Liver (tissue), 9 donors: ENCODE data around the gene VTN. TPM values are rescaled to one million over a fixed set of nuclear protein-coding genes. Genes with fewer than 3 reads are reported as not detected.

Experiments used
- DNase-seq: peaks from one replicate; pipeline ENCODE4 v3.0.0-alpha.2; 2017; ENCODE audit warnings: low spot score
- H3K27ac ChIP-seq, 2 donors: one replicate each; pipeline ENCODE4 v1.7.0; 2013; ENCODE audit warnings: inconsistent platforms in 2 of 2, low read length in 2 of 2, control low read depth in 1 of 2, low read depth in 1 of 2, mild to moderate bottlenecking in 1 of 2
- H3K27me3 ChIP-seq, 4 donors: one replicate each; pipeline versions ENCODE4 v1.6.1 to v1.7.0; 2013; ENCODE audit warnings: low read length in 3 of 4, inconsistent platforms in 1 of 4, mild to moderate bottlenecking in 1 of 4, moderate library complexity in 1 of 4; ENCODE audit not compliant: control insufficient read depth in 4 of 4, insufficient read depth in 4 of 4
- H3K36me3 ChIP-seq, 4 donors: one replicate each; pipeline versions ENCODE4 v1.6.1 to v1.7.0; 2013; ENCODE audit warnings: low read length in 3 of 4, mild to moderate bottlenecking in 3 of 4, low read depth in 1 of 4, moderate library complexity in 1 of 4; ENCODE audit not compliant: control insufficient read depth in 4 of 4, insufficient read depth in 3 of 4
- H3K4me1 ChIP-seq, 4 donors: one replicate each; pipeline versions ENCODE4 v1.6.1 to v1.7.0; 2013; ENCODE audit warnings: low read length in 3 of 4, mild to moderate bottlenecking in 3 of 4, moderate library complexity in 1 of 4; ENCODE audit not compliant: control insufficient read depth in 4 of 4, insufficient read depth in 4 of 4
- H3K4me3 ChIP-seq, 3 donors: one replicate each; pipeline versions ENCODE4 v1.6.1 to v1.7.0; 2013; ENCODE audit warnings: low read length in 3 of 3, control low read depth in 1 of 3, low read depth in 1 of 3, mild to moderate bottlenecking in 1 of 3
- H3K9ac ChIP-seq, 2 donors: one replicate each; pipeline ENCODE4 v1.7.0; 2013; ENCODE audit warnings: low read length in 2 of 2, mild to moderate bottlenecking in 2 of 2, moderate library complexity in 2 of 2, control low read depth in 1 of 2, low read depth in 1 of 2
- H3K9me3 ChIP-seq, 4 donors: one replicate each; pipeline versions ENCODE4 v1.6.1 to v1.7.0; 2013; ENCODE audit warnings: low read length in 3 of 4; ENCODE audit not compliant: control insufficient read depth in 4 of 4
- ATF3 ChIP-seq: IDR thresholded peaks from 2 replicates; pipeline ENCODE4 v1.6.1; 2016; ENCODE audit warnings: antibody characterized with exemption
- EGR1 ChIP-seq, 2 donors: IDR thresholded peaks; 2 replicates each; pipeline ENCODE4 v1.6.1; 2016 to 2018; ENCODE audit warnings: antibody characterized with exemption in 2 of 2, low read depth in 2 of 2
- FOXA1 ChIP-seq: IDR thresholded peaks from 2 replicates; pipeline ENCODE4 v1.6.1; 2016; ENCODE audit warnings: antibody characterized with exemption
- FOXA2 ChIP-seq: IDR thresholded peaks from 2 replicates; pipeline ENCODE4 v1.6.1; 2016; ENCODE audit warnings: antibody characterized with exemption
- GABPA ChIP-seq, 2 donors: IDR thresholded peaks in 1 of 2; conservative IDR thresholded peaks in 1 of 2; 2 replicates each; pipeline ENCODE4 v1.6.1; 2016; ENCODE audit warnings: antibody characterized with exemption in 2 of 2, mild to moderate bottlenecking in 1 of 2, moderate library complexity in 1 of 2
- HNF4A ChIP-seq, 2 donors: conservative IDR thresholded peaks; 2 replicates each; pipeline ENCODE4 v1.6.1; 2016; ENCODE audit warnings: antibody characterized with exemption in 2 of 2, mild to moderate bottlenecking in 2 of 2
- HNF4G ChIP-seq: IDR thresholded peaks from 2 replicates; pipeline ENCODE4 v1.6.1; 2016; ENCODE audit warnings: antibody characterized with exemption
- JUND ChIP-seq, 2 donors: IDR thresholded peaks; 2 replicates each; pipeline ENCODE4 v1.6.1; 2016; ENCODE audit warnings: antibody characterized with exemption in 2 of 2
- MAX ChIP-seq: IDR thresholded peaks from 2 replicates; pipeline ENCODE4 v1.6.1; 2016; ENCODE audit warnings: antibody characterized with exemption
- NR2F2 ChIP-seq: IDR thresholded peaks from 2 replicates; pipeline ENCODE4 v1.6.1; 2016; ENCODE audit warnings: antibody characterized with exemption
- RAD21 ChIP-seq, 2 donors: IDR thresholded peaks; 2 replicates each; pipeline ENCODE4 v1.6.1; 2016; ENCODE audit warnings: antibody characterized with exemption in 2 of 2, mild to moderate bottlenecking in 2 of 2
- REST ChIP-seq: IDR thresholded peaks from 2 replicates; pipeline ENCODE4 v1.6.1; 2016; ENCODE audit warnings: antibody characterized with exemption, mild to moderate bottlenecking
- RXRA ChIP-seq, 2 donors: IDR thresholded peaks; 2 replicates each; pipeline ENCODE4 v1.6.1; 2017 to 2018; ENCODE audit warnings: antibody characterized with exemption in 2 of 2, mild to moderate bottlenecking in 1 of 2
- SP1 ChIP-seq: IDR thresholded peaks from 2 replicates; pipeline ENCODE4 v1.6.1; 2018; ENCODE audit warnings: antibody characterized with exemption, mild to moderate bottlenecking
- TAF1 ChIP-seq: conservative IDR thresholded peaks from 2 replicates; pipeline ENCODE4 v1.6.1; 2016; ENCODE audit warnings: antibody characterized with exemption, mild to moderate bottlenecking
- YY1 ChIP-seq: IDR thresholded peaks from 2 replicates; pipeline ENCODE4 v1.6.1; 2016; ENCODE audit warnings: antibody characterized with exemption, mild to moderate bottlenecking
- WGBS: extraction: QIAGEN DNeasy Blood & Tissue Kit; methylation state at CpG from one replicate; pipeline ENCODE4 v1.1.7; 2013; 5-methylcytosine and 5-hydroxymethylcytosine counted together
- polyA plus RNA-seq, 2 donors: library from polyadenylated mRNA; stranded (reverse) in 1 of 2; unstranded in 1 of 2; fragments of 200-250 nt in 1 of 2; fragments of >200 nt in 1 of 2; fragmentation: Nextera tagmentation in 1 of 2; extraction: Ambion mirVana in 1 of 2; gene quantifications; one replicate each; pipeline versions ENCODE4 v1.2.1 to v1.2.3, GENCODE V29; 2013 to 2015
- total RNA-seq, 2 donors: library from RNA; depleted of rRNA; stranded (reverse); fragments of >200 nt; gene quantifications; one replicate each; pipeline ENCODE4 v1.2.3, GENCODE V29; 2014
- TF ChIP-seq, protein P1 (sequence below): IDR thresholded peaks from 2 replicates; pipeline ENCODE4 v1.6.1; 2016; ENCODE audit warnings: antibody characterized with exemption
- TF ChIP-seq, protein P2 (sequence below): fragments of 150-350 bp; IDR thresholded peaks from 2 replicates; pipeline ENCODE4 v1.5.1; 2017; ENCODE audit warnings: improper control_type of control experiment, low read depth, low read length; ENCODE audit not compliant: missing input control
- donor health status: healthy.
- donor health status: healthy.
- donor health status: healthy.
- donor health status: healthy.
- donor health status: healthy.

VTN gene
- total RNA-seq (1,000 to 10,000 TPM; 1,668 to 3,689 TPM), polyA plus RNA-seq (1,000 to 10,000 TPM; 3,352 to 4,059 TPM)

DNA sequence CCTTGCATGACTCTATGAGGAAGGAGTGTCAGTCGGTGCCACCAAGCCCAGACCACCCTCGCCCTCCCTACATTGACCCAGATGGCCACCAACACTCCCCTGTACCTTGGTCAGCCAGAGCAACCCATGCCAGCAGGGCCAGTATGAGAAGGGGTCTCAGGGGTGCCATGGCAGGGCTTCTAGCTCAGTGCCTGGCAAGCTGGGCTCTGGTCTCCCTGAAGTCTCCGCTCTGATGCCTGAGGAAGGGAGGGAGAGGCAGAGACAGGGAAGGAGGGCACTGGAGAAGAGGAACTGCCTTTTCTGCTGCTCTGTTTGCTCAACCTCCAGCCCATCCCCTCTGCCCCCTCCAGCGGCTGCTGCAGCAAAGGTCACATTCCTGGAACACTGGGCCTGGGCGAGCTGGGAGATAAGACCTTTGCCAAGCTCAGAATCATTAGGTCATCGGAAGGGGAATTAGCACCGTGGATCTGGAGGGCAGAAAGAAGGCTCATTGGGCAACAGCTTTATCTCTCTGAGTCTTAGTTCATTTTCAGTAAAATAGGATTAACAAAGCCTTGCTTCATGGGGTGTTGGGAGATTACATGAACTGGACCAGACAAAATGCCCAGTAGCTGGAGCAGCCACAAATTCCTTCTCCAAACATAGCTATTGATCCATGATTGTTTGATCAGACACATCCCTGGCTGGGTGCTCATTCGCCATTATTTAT is at the start of gene VTN:
VTN (minus strand) TSS at position 273 of the 709 bp plus-strand sequence; CDS start at position 169, 104 bp downstream.
- Histone ChIP-seq H3K27ac (peak within 1 kb of the TSS; percentile 75 to 77), H3K27me3 (no peaks in the 10 kb centered on the region), H3K36me3 (peaks cover 3 to 12% (median 8%) of the 10 kb centered on the region in 4 donors), H3K4me3 (peak within 1 kb of the TSS; percentile 68 to 93 (median 72)), H3K9me3 (no peaks in the 10 kb centered on the region), H3K4me1 (peaks cover 4 to 56% (median 35%) of the 10 kb centered on the region in 4 donors), H3K9ac (peak within 1 kb of the TSS; percentile 82 to 93)
- TF ChIP-seq EGR1 (IDR thresholded peaks at IDR 0.05; ENCODE audit: low read depth in 2 of 2) (peak; percentile 21 to 69), SP1 (peak; percentile 94), RXRA (IDR thresholded peaks at IDR 0.05) (peak; percentile 88 to 96), JUND (IDR thresholded peaks at IDR 0.05) (peak; percentile 86 to 97), FOXA1 (peak; percentile 73), ATF3 (peak; percentile 61), HNF4A (conservative IDR thresholded peaks at IDR 0.05) (peak; percentile 92 to 94), RAD21 (IDR thresholded peaks at IDR 0.05) (peak; percentile 36 to 41), NR2F2 (peak; percentile 93), REST (peak; percentile 91), GABPA (IDR thresholded peaks at IDR 0.05 in 1 of 2, conservative IDR thresholded peaks at IDR 0.05 in 1 of 2) (peak in 1 of 2 donors; percentile 75), FOXA2 (peak; percentile 79), TAF1 (peak; percentile 93), MAX (peak; percentile 91), HNF4G (peak; percentile 50), YY1 (peak; percentile 90)
- TF ChIP-seq, protein P1, sequence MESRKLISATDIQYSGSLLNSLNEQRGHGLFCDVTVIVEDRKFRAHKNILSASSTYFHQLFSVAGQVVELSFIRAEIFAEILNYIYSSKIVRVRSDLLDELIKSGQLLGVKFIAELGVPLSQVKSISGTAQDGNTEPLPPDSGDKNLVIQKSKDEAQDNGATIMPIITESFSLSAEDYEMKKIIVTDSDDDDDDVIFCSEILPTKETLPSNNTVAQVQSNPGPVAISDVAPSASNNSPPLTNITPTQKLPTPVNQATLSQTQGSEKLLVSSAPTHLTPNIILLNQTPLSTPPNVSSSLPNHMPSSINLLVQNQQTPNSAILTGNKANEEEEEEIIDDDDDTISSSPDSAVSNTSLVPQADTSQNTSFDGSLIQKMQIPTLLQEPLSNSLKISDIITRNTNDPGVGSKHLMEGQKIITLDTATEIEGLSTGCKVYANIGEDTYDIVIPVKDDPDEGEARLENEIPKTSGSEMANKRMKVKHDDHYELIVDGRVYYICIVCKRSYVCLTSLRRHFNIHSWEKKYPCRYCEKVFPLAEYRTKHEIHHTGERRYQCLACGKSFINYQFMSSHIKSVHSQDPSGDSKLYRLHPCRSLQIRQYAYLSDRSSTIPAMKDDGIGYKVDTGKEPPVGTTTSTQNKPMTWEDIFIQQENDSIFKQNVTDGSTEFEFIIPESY = peak; percentile 89
- TF ChIP-seq, protein P2, sequence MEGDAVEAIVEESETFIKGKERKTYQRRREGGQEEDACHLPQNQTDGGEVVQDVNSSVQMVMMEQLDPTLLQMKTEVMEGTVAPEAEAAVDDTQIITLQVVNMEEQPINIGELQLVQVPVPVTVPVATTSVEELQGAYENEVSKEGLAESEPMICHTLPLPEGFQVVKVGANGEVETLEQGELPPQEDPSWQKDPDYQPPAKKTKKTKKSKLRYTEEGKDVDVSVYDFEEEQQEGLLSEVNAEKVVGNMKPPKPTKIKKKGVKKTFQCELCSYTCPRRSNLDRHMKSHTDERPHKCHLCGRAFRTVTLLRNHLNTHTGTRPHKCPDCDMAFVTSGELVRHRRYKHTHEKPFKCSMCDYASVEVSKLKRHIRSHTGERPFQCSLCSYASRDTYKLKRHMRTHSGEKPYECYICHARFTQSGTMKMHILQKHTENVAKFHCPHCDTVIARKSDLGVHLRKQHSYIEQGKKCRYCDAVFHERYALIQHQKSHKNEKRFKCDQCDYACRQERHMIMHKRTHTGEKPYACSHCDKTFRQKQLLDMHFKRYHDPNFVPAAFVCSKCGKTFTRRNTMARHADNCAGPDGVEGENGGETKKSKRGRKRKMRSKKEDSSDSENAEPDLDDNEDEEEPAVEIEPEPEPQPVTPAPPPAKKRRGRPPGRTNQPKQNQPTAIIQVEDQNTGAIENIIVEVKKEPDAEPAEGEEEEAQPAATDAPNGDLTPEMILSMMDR = no peak
- DNase-seq = peak; percentile 64
- WGBS = 13% methylated on average over 8 of the region's 8 CpGs
